A549 (cell line): Measurements from ENCODE around the gene SALL1. TPM values are rescaled to one million over a fixed set of nuclear protein-coding genes. Genes with fewer than 3 reads are reported as not detected.

Source experiments
- ATAC-seq, 2 experiments: fragments of 200-7000 bp in 1 of 2; fragments of >200 bp in 1 of 2; cut with Nextera tagmentation in 1 of 2; cut with Tn5 transposase in 1 of 2; 3 replicates each; pipeline versions ENCODE4 v1.8.0 to v1.9.1; 2018 to 2020; ENCODE audit warnings: mild to moderate bottlenecking in 1 of 2, moderate library complexity in 1 of 2
- CTCF ChIA-PET: fragments of 300-600 bp; sonication (Branson Sonifier 250); formaldehyde crosslinking; extraction: SDS; loops from one replicate; lab custom pipeline; 2021; ENCODE audit warnings: antibody characterized with exemption, inconsistent platforms; lab: Yijun Ruan, JAX
- POLR2A ChIA-PET: fragments of 350-600 bp; formaldehyde crosslinking; extraction: SDS; loops from one replicate; lab custom pipeline; 2021; ENCODE audit warnings: antibody characterized with exemption, inconsistent platforms; lab: Yijun Ruan, JAX
- DNase-seq, 2 experiments: peaks; one replicate each; pipeline versions ENCODE4 v3.0.0 to v3.0.0-alpha.2; 2011 to 2016; ENCODE audit warnings: low read depth in 1 of 2, low spot score in 1 of 2
- FAIRE-seq: peaks from 2 replicates; lab custom pipeline; 2011; peaks lifted over from hg19 to GRCh38; lab: Jason Lieb, UNC
- H3K27ac ChIP-seq, 2 experiments: fragments of >200 bp; sonication (Bioruptor Twin); formaldehyde crosslinking; 3 replicates each; pipeline ENCODE4 v1.5.1; 2016 to 2017
- H3K4me1 ChIP-seq: fragments of >200 bp; sonication (Bioruptor Twin); formaldehyde crosslinking; 3 replicates; pipeline ENCODE4 v1.6.1; 2016
- H3K4me2 ChIP-seq: fragments of >200 bp; sonication (Bioruptor Twin); formaldehyde crosslinking; 3 replicates; pipeline ENCODE4 v1.6.1; 2016
- H3K4me3 ChIP-seq: fragments of >200 bp; sonication (Bioruptor Twin); formaldehyde crosslinking; 3 replicates; pipeline ENCODE4 v1.5.1; 2016
- H3K9me3 ChIP-seq: fragments of >200 bp; sonication (Bioruptor Twin); formaldehyde crosslinking; 3 replicates; pipeline ENCODE4 v1.6.1; 2016
- BHLHE40 ChIP-seq: IDR thresholded peaks from 2 replicates; pipeline ENCODE4 v1.6.1; 2012; ENCODE audit warnings: low read depth, low read length, inconsistent platforms
- CBX2 ChIP-seq: fragments of 200-600 bp; sonication (generic); IDR thresholded peaks from 2 replicates; pipeline ENCODE4 v1.6.1; 2016; ENCODE audit warnings: low read depth, mild to moderate bottlenecking, borderline replicate concordance
- CBX8 ChIP-seq: fragments of 200-600 bp; sonication (generic); IDR thresholded peaks from 2 replicates; pipeline ENCODE4 v1.6.1; 2016
- EHF ChIP-seq: fragments of 250-450 bp; sonication (Bioruptor Pico); IDR thresholded peaks from 2 replicates; pipeline ENCODE4 v1.5.0; 2020; ENCODE audit warnings: mild to moderate bottlenecking
- EP300 ChIP-seq, 2 experiments: fragments of >200 bp; sonication (Bioruptor Twin); formaldehyde crosslinking; IDR thresholded peaks; 2 replicates in 1 of 2; 3 replicates in 1 of 2; pipeline ENCODE4 v1.6.1; 2016 to 2017
- FOSL2 ChIP-seq, 2 experiments: fragments of 450-650 bp in 1 of 2; fragments of >200 bp in 1 of 2; sonication (Bioruptor Twin) in 1 of 2; formaldehyde crosslinking; IDR thresholded peaks; 2 replicates each; pipeline versions ENCODE4 v1.5.0 to v1.6.1; 2016 to 2020; ENCODE audit warnings: mild to moderate bottlenecking in 1 of 2, moderate library complexity in 1 of 2
- HDAC2 ChIP-seq: fragments of 200-600 bp; sonication (generic); IDR thresholded peaks from 2 replicates; pipeline ENCODE4 v1.6.1; 2016
- HEYL ChIP-seq: fragments of 250-450 bp; sonication (Bioruptor Pico); IDR thresholded peaks from 2 replicates; pipeline ENCODE4 v1.8.0; 2021; ENCODE audit warnings: mild to moderate bottlenecking, moderate library complexity
- HOXB5 ChIP-seq: fragments of 250-450 bp; sonication (Bioruptor Pico); IDR thresholded peaks from 2 replicates; pipeline ENCODE4 v1.5.0; 2020; ENCODE audit warnings: mild to moderate bottlenecking, moderate library complexity
- JUN ChIP-seq, 2 experiments: fragments of >200 bp; sonication (Bioruptor Twin); formaldehyde crosslinking; IDR thresholded peaks; 2 replicates in 1 of 2; 3 replicates in 1 of 2; pipeline ENCODE4 v1.6.1; 2016 to 2017
- JUNB ChIP-seq: fragments of >200 bp; sonication (Bioruptor Twin); formaldehyde crosslinking; IDR thresholded peaks from 2 replicates; pipeline ENCODE4 v1.6.1; 2016
- MYC ChIP-seq: IDR thresholded peaks from 2 replicates; pipeline ENCODE4 v1.6.1; 2012; ENCODE audit warnings: mild to moderate bottlenecking, inconsistent platforms, low read length, improper control_type of control experiment, borderline replicate concordance
- PHF8 ChIP-seq: fragments of 200-600 bp; sonication (generic); IDR thresholded peaks from 2 replicates; pipeline ENCODE4 v1.6.1; 2016; ENCODE audit warnings: low read depth, mild to moderate bottlenecking, antibody characterized with exemption, moderate library complexity, borderline replicate concordance
- RFX5 ChIP-seq: fragments of 450-650 bp; IDR thresholded peaks from 2 replicates; pipeline ENCODE4 v1.7.1; 2014; ENCODE audit warnings: antibody characterized with exemption, mild to moderate bottlenecking, moderate library complexity
- RNF2 ChIP-seq: fragments of 200-600 bp; sonication (generic); IDR thresholded peaks from 2 replicates; pipeline ENCODE4 v1.6.1; 2016; ENCODE audit warnings: low read depth, mild to moderate bottlenecking, antibody characterized with exemption, moderate library complexity, borderline replicate concordance
- ZC3H11A ChIP-seq: fragments of 450-650 bp; IDR thresholded peaks from 2 replicates; pipeline ENCODE4 v1.6.1; 2014; ENCODE audit warnings: antibody characterized with exemption, mild to moderate bottlenecking
- ZFP36 ChIP-seq: fragments of 450-650 bp; IDR thresholded peaks from 2 replicates; pipeline ENCODE4 v1.6.1; 2014; ENCODE audit warnings: borderline replicate concordance; ENCODE audit not compliant: partially characterized antibody
- ZNF302 ChIP-seq: fragments of 250-450 bp; sonication (Bioruptor Pico); IDR thresholded peaks from 2 replicates; pipeline ENCODE4 v1.9.0; 2021; ENCODE audit warnings: inconsistent platforms, mild to moderate bottlenecking, moderate library complexity
- WGBS: methylation state at CpG from one replicate; pipeline ENCODE4 v1.1.6; 2017; ENCODE audit errors: missing lambda C conversion rate; 5-methylcytosine and 5-hydroxymethylcytosine counted together
- polyA plus RNA-seq, 4 experiments: library from polyadenylated mRNA; depleted of rRNA in 3 of 4; stranded (reverse); fragments of >200 nt; fragmentation: RNase III in 1 of 4; extraction: RNeasy Plus Mini Kit Qiagen cat#74134 plus additional on column Dnase treatment in 1 of 4; gene quantifications; 2 replicates in 3 of 4; 3 replicates in 1 of 4; pipeline ENCODE4 v1.2.3, GENCODE V29; 2011 to 2017
- TF ChIP-seq, protein P1 (sequence below): fragments of >200 bp; sonication (Bioruptor Twin); formaldehyde crosslinking; IDR thresholded peaks from 3 replicates; pipeline ENCODE4 v1.5.1; 2016
- TF ChIP-seq, protein P2 (sequence below): fragments of 150-350 bp; IDR thresholded peaks from 2 replicates; pipeline ENCODE4 v1.6.1; 2014; ENCODE audit warnings: low read depth, mild to moderate bottlenecking, low read length
- TF ChIP-seq, protein P3 (sequence below): IDR thresholded peaks from 2 replicates; pipeline ENCODE4 v1.6.1; 2012; ENCODE audit warnings: low read depth, borderline replicate concordance

The SALL1 gene
- polyA plus RNA-seq, 2 of the 4 experiments (the other 2 are of a cell fraction): 0.13 to 0.28 TPM

DNA sequence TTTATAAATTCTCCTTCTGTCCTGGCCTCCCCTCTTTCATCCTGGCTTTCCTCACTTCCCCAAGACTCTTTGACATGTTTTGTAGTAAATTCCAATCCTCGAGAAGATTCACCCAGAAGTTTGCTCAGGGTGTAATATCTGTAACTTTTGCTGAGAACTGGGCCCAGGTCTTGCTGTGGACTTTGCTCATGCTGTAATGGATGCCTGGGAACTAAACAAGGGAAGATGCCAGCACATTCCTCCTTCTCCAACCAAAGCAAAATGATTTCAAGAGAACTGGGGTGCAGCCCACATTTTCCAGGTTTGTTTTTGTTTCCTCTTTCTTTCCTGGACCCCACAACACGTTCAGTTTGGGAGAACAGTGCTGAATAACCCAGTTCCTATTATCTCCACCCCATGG, 6.6 kb upstream of the SALL1 start:
- WGBS: 8% methylated on average over 2 of the region's 2 CpGs
- no peaks in the 10 kb centered on the region for H3K9me3 ChIP-seq
- no peak for TF ChIP-seq JUN (IDR thresholded peaks at IDR 0.05)
- TF ChIP-seq EHF: no peak
- TF ChIP-seq, protein P1, sequence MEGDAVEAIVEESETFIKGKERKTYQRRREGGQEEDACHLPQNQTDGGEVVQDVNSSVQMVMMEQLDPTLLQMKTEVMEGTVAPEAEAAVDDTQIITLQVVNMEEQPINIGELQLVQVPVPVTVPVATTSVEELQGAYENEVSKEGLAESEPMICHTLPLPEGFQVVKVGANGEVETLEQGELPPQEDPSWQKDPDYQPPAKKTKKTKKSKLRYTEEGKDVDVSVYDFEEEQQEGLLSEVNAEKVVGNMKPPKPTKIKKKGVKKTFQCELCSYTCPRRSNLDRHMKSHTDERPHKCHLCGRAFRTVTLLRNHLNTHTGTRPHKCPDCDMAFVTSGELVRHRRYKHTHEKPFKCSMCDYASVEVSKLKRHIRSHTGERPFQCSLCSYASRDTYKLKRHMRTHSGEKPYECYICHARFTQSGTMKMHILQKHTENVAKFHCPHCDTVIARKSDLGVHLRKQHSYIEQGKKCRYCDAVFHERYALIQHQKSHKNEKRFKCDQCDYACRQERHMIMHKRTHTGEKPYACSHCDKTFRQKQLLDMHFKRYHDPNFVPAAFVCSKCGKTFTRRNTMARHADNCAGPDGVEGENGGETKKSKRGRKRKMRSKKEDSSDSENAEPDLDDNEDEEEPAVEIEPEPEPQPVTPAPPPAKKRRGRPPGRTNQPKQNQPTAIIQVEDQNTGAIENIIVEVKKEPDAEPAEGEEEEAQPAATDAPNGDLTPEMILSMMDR: no peak
- no peak for TF ChIP-seq JUNB
- no peak for TF ChIP-seq PHF8
- no peak for TF ChIP-seq CBX8
- no peak for TF ChIP-seq RNF2
- no peak for TF ChIP-seq EP300 (IDR thresholded peaks at IDR 0.05)
- no peak for TF ChIP-seq CBX2
- TF ChIP-seq ZFP36: no peak
- TF ChIP-seq, all 56 proteins: peak for 0
- no peak for DNase-seq
- Histone ChIP-seq H3K27ac (no peak overlapping the region), H3K4me2 (no peak overlapping the region), H3K4me1 (no peaks in the 10 kb centered on the region), H3K4me3 (no peak overlapping the region)
- ChIA-PET POLR2A (no interaction called here), CTCF (no interaction called here)
- no peak for FAIRE-seq
- no peak for ATAC-seq

GRCh38 chr16:51156807-51157200, 5.7 kb upstream of the SALL1 start:
- no peak for TF ChIP-seq MYC
- no peak for TF ChIP-seq BHLHE40
- no peak for TF ChIP-seq HDAC2
- TF ChIP-seq, protein P2, sequence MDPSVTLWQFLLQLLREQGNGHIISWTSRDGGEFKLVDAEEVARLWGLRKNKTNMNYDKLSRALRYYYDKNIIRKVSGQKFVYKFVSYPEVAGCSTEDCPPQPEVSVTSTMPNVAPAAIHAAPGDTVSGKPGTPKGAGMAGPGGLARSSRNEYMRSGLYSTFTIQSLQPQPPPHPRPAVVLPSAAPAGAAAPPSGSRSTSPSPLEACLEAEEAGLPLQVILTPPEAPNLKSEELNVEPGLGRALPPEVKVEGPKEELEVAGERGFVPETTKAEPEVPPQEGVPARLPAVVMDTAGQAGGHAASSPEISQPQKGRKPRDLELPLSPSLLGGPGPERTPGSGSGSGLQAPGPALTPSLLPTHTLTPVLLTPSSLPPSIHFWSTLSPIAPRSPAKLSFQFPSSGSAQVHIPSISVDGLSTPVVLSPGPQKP: no peak
- no peak for TF ChIP-seq ZNF302 (CRISPR knock-in tag)

DNA sequence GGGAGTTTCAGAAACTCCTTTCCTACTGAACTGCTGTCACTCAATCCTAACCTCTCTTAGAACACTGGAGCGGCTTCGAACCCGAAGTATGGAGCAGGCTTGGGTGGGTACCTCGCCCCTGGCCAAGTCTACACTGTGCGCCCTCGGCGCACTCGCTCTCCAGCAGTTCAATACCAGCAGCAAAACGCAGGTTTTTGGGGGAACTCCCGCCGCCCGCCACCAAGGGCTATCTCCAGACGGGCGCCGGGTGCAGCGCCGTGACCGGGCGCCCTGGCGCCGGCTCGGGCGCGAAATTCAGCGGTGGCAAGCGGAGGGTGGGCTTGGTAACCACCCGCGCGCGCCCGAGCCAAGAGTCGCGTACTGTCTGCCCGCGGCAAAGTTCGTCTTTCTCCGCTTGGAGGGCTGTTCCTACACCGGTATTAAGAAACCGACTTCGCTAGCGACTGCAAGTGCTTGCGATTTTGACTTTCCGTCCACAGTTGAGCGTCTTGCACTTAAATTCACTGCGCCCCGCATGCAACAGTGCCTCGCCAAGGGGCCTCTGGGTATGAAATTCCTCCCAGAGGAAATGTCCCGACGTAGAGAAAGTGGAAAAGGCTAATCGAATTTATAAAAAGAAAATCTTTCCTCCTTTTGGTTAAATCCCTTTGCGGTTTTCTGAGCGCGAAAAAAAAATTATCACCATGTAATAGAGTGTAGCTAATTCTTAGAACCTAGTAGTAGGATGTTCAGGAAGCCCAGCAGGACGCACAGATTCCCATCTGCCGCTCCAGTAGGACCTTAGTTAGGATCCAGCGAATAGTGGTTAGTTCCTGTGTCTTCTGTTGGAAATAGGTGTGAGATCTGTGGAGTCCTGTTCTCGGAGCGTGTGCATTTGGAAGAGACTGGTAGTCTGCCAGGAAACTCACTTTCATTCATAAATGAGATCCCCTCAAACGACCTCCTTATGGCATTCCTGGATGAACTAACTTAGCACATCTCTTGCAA, 5.0 kb upstream of the SALL1 start:
- Histone ChIP-seq H3K4me1 (no peaks in the 10 kb centered on the region), H3K4me2 (peak overlapping the region; percentile 72), H3K4me3 (peak overlapping the region; percentile 35; the same call in 2 of the 3 replicates), H3K27ac (no peak overlapping the region), H3K9me3 (no peaks in the 10 kb centered on the region)
- ChIA-PET CTCF (no interaction called here), POLR2A (no interaction called here)
- TF ChIP-seq HOXB5: no peak
- TF ChIP-seq HDAC2: 0 out of 2 replicates have a peak, but pooled peaks have one; percentile 51
- ATAC-seq (no peak), FAIRE-seq (no peak), DNase-seq (peak in 1 of 2 experiments; percentile 13)
- 42% methylated on average over 53 of the region's 59 CpGs for WGBS

More at GRCh38 chr16:51156807-51157200, 5.7 kb upstream of the SALL1 start:
- ChIA-PET POLR2A (no interaction called here), CTCF (no interaction called here)
- no peak for ATAC-seq
- Histone ChIP-seq H3K4me1 (no peaks in the 10 kb centered on the region), H3K9me3 (no peaks in the 10 kb centered on the region), H3K4me2 (no peak overlapping the region), H3K4me3 (no peak overlapping the region), H3K27ac (no peak overlapping the region)
- DNase-seq: no peak
- 14% methylated on average over 2 of the region's 2 CpGs for WGBS
- no peak for FAIRE-seq

GRCh38 chr16:51155199-51155607, 4.1 kb upstream of the SALL1 start:
- TF ChIP-seq, protein P3, sequence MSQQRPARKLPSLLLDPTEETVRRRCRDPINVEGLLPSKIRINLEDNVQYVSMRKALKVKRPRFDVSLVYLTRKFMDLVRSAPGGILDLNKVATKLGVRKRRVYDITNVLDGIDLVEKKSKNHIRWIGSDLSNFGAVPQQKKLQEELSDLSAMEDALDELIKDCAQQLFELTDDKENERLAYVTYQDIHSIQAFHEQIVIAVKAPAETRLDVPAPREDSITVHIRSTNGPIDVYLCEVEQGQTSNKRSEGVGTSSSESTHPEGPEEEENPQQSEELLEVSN: no peak
- TF ChIP-seq FOSL2 (IDR thresholded peaks at IDR 0.05): no peak
- no peak for TF ChIP-seq FOSL2 (CRISPR knock-in tag; IDR thresholded peaks at IDR 0.05)
- TF ChIP-seq RFX5: no peak
- no peak for TF ChIP-seq BHLHE40
- TF ChIP-seq MYC: no peak
- no peak for TF ChIP-seq HEYL (CRISPR knock-in tag)
- TF ChIP-seq ZC3H11A: no peak
- TF ChIP-seq, all 56 proteins: peak for 0
- Histone ChIP-seq H3K27ac (no peak overlapping the region), H3K9me3 (no peaks in the 10 kb centered on the region), H3K4me1 (no peaks in the 10 kb centered on the region), H3K4me3 (peak overlapping the region; percentile 35; the same call in 2 of the 3 replicates), H3K4me2 (peak overlapping the region; percentile 72)
- 26% methylated on average over 18 of the region's 20 CpGs for WGBS
- no peak for DNase-seq
- no peak for ATAC-seq
- ChIA-PET POLR2A (no interaction called here), CTCF (no interaction called here)
- FAIRE-seq: no peak
